HepG2 (cell line): Measurements from ENCODE around the gene VBP1. TPM values are rescaled to one million over a fixed set of nuclear protein-coding genes. Genes with fewer than 3 reads are reported as not detected.
"Not testable (repeated sequence)": the region's sequence is repeated elsewhere in the genome, so short reads cannot be mapped to it uniquely, and the experiment has no call there.

ENCODE experiments used
- ATAC-seq: fragments of 200-7000 bp; cut with Tn5 transposase; 3 replicates; pipeline ENCODE4 v1.9.1; 2020; ENCODE audit warnings: mild to moderate bottlenecking, moderate library complexity
- BruUV-seq: library from RNA; stranded (reverse); fragments of 400-500 nt; replicated peaks from 2 replicates; lab custom pipeline; 2021; lab: Mats Ljungman, UMichigan
- CTCF ChIA-PET: fragments of 300-600 bp; formaldehyde crosslinking; extraction: SDS; loops from one replicate; lab custom pipeline; 2021; ENCODE audit warnings: low total read pairs, inconsistent platforms, low intra/inter-chr PET ratio; lab: Yijun Ruan, JAX
- POLR2A ChIA-PET: fragments of 350-600 bp; sonication (Branson Sonifier 250); formaldehyde crosslinking; loops from one replicate; lab custom pipeline; 2020; ENCODE audit warnings: antibody characterized with exemption, inconsistent platforms; lab: Yijun Ruan, JAX
- DNase-seq: peaks from one replicate; pipeline ENCODE4 v3.0.0-alpha.2; 2015; ENCODE audit warnings: low spot score
- FAIRE-seq: peaks from 3 replicates; lab custom pipeline; 2011; peaks lifted over from hg19 to GRCh38; lab: Jason Lieb, UNC
- H2AFZ ChIP-seq: one replicate; pipeline ENCODE4 v1.6.1; 2011; ENCODE audit warnings: low read length, inconsistent platforms
- H3K27ac ChIP-seq: fragments of 300-600 bp; 3 replicates; pipeline ENCODE4 v1.8.0; 2011; ENCODE audit warnings: mixed run types, mild to moderate bottlenecking, mixed read lengths, low read length, inconsistent platforms; ENCODE audit not compliant: insufficient read depth; ENCODE audit errors: extremely low read length
- H3K27me3 ChIP-seq, 2 experiments: fragments of 200-600 bp in 1 of 2; 2 replicates in 1 of 2; 3 replicates in 1 of 2; pipeline versions ENCODE4 v1.6.0 to v1.8.0; 2011; ENCODE audit warnings: low read length in 2 of 2, mild to moderate bottlenecking in 2 of 2, moderate library complexity in 2 of 2, inconsistent platforms in 1 of 2; ENCODE audit not compliant: insufficient read depth in 2 of 2, control insufficient read depth in 1 of 2
- H3K36me3 ChIP-seq, 2 experiments: fragments of 200-600 bp in 1 of 2; replicated peaks in 1 of 2; 2 replicates in 1 of 2; 3 replicates in 1 of 2; pipeline versions ENCODE4 v1.5.1 to v1.8.0; 2011; ENCODE audit warnings: low read length in 2 of 2, inconsistent platforms in 1 of 2; ENCODE audit not compliant: insufficient read depth in 2 of 2, control insufficient read depth in 1 of 2
- H3K4me1 ChIP-seq: 2 replicates; pipeline ENCODE4 v1.5.1; 2012; ENCODE audit warnings: low read length, inconsistent platforms; ENCODE audit not compliant: insufficient read depth
- H3K4me2 ChIP-seq: 2 replicates; pipeline ENCODE4 v1.6.0; 2011; ENCODE audit warnings: low read depth, low read length, inconsistent platforms
- H3K4me3 ChIP-seq, 3 experiments: fragments of 200-600 bp in 1 of 3; sonication (generic), shearing (Covaris generic) in 1 of 3; replicated peaks in 1 of 3; 2 replicates each; pipeline ENCODE4 v1.5.1; 2011 to 2016; ENCODE audit warnings: low read length in 3 of 3, inconsistent platforms in 2 of 3, low read depth in 2 of 3, mild to moderate bottlenecking in 2 of 3, control low read depth in 1 of 3, mixed read lengths in 1 of 3; ENCODE audit not compliant: insufficient read depth in 1 of 3
- H3K79me2 ChIP-seq: one replicate; pipeline ENCODE4 v1.6.1; 2011; ENCODE audit warnings: low read length, inconsistent platforms; ENCODE audit not compliant: insufficient read depth
- H3K9ac ChIP-seq: 2 replicates; pipeline ENCODE4 v1.6.0; 2011; ENCODE audit warnings: mild to moderate bottlenecking, low read depth, low read length, inconsistent platforms; ENCODE audit not compliant: insufficient read depth
- H3K9me3 ChIP-seq: 2 replicates; pipeline ENCODE4 v1.5.1; 2012; ENCODE audit warnings: mild to moderate bottlenecking, low read length
- H4K20me1 ChIP-seq: 2 replicates; pipeline ENCODE4 v1.6.0; 2011; ENCODE audit warnings: inconsistent platforms, mild to moderate bottlenecking, low read length, moderate library complexity; ENCODE audit not compliant: insufficient read depth
- ATF1 ChIP-seq: IDR thresholded peaks from 2 replicates; pipeline ENCODE4 v1.6.1; 2016; ENCODE audit warnings: mild to moderate bottlenecking, control low read depth
- IKZF4 ChIP-seq: sonication (generic); formaldehyde crosslinking; IDR thresholded peaks from 2 replicates; pipeline ENCODE4 v1.5.1; 2020; ENCODE audit warnings: borderline replicate concordance, mild to moderate bottlenecking, low read depth, missing genetic modification reagents; ENCODE audit errors: not compliant biosample characterization
- MBD4 ChIP-seq: IDR thresholded peaks from 2 replicates; pipeline ENCODE4 v1.6.1; 2012; ENCODE audit warnings: low read length, inconsistent platforms, borderline replicate concordance
- RXRB ChIP-seq: IDR thresholded peaks from 2 replicates; pipeline ENCODE4 v1.6.1; 2016; ENCODE audit warnings: borderline replicate concordance, missing genetic modification reagents, missing compliant biosample characterization
- SMAD9 ChIP-seq: sonication (generic); formaldehyde crosslinking; IDR thresholded peaks from 2 replicates; pipeline ENCODE4 v1.5.1; 2020; ENCODE audit warnings: mild to moderate bottlenecking, missing genetic modification reagents
- WGBS: methylation state at CpG from one replicate; pipeline ENCODE4 v1.1.6; 2017; ENCODE audit warnings: low lambda C conversion rate; 5-methylcytosine and 5-hydroxymethylcytosine counted together
- in situ Hi-C: cut with HindIII; loops from 2 replicates; pipeline ENCODE4 v1.10.0; 2017; ENCODE audit warnings: low pct_unique_long_range_greater_than_20kb; ENCODE audit not compliant: extremely low pct_ligation_motif_present
- intact Hi-C: fragments of 100-400 bp; cut with micrococcal nuclease; formaldehyde crosslinking; loops from one replicate; pipeline ENCODE4 v1.10.0; 2022; ENCODE audit not compliant: unreplicated experiment
- polyA plus RNA-seq, 8 experiments: library from polyadenylated mRNA; depleted of rRNA in 3 of 8; stranded (reverse) in 7 of 8; unstranded in 1 of 8; fragments of >200 nt; fragmentation: Illumina TruSeq in 4 of 8; extraction: Trizol in 4 of 8; gene quantifications; 2 replicates each; pipeline versions ENCODE4 v1.2.1 to v1.2.3, GENCODE V29; 2011 to 2016; ENCODE audit warnings: low read depth in 4 of 8, missing spikeins in 1 of 8, mixed read lengths in 1 of 8; ENCODE audit not compliant: insufficient read depth in 1 of 8
- total RNA-seq, 5 experiments: library from RNA; depleted of rRNA; stranded (reverse); fragments of >200 nt; fragmentation: Illumina TruSeq; extraction: Trizol; gene quantifications; 2 replicates each; pipeline ENCODE4 v1.2.3, GENCODE V29; 2016; ENCODE audit warnings: low read depth in 1 of 5
- TF ChIP-seq, protein P1 (sequence below): sonication (generic); formaldehyde crosslinking; IDR thresholded peaks from 2 replicates; pipeline ENCODE4 v1.4.0; 2020; ENCODE audit warnings: mild to moderate bottlenecking, missing genetic modification reagents

The VBP1 gene
- total and polyA plus RNA-seq, 2 of the 13 experiments (the other 11 are each of a cell fraction or from before 2014, with no cell fraction given), result 20.4 to 72.6 TPM

DNA sequence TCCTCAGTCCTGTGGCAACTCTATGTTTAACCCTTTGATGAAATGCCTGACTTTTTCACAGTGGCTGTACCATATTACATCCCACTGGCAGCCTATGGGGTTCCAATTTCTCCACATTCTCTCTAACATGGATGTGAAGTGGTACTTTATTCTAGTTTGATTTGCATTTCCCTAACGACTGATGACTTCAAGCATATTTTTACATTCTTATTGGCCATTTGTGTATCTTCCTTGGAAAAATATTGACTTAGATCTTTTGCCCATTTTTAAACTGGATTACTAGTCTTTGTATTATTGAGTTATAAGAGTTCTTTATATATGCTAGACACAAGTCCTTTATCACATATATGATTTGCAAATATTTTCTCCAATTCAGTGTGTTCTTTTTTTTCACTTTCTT is 50.2 kb downstream of the VBP1 start (continued):
- TF ChIP-seq SMAD9 (no peak), ATF1 (CRISPR knock-in tag) (no peak), MBD4 (no peak), IKZF4 (CRISPR knock-in tag) (no peak), RXRB (CRISPR knock-in tag) (no peak)
- TF ChIP-seq, protein P1, sequence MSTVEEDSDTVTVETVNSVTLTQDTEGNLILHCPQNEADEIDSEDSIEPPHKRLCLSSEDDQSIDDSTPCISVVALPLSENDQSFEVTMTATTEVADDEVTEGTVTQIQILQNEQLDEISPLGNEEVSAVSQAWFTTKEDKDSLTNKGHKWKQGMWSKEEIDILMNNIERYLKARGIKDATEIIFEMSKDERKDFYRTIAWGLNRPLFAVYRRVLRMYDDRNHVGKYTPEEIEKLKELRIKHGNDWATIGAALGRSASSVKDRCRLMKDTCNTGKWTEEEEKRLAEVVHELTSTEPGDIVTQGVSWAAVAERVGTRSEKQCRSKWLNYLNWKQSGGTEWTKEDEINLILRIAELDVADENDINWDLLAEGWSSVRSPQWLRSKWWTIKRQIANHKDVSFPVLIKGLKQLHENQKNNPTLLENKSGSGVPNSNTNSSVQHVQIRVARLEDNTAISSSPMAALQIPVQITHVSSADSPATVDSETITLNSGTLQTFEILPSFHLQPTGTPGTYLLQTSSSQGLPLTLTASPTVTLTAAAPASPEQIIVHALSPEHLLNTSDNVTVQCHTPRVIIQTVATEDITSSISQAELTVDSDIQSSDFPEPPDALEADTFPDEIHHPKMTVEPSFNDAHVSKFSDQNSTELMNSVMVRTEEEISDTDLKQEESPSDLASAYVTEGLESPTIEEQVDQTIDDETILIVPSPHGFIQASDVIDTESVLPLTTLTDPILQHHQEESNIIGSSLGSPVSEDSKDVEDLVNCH (CRISPR knock-in tag), result no peak
- TF ChIP-seq, all 625 proteins: peak for 0

DNA sequence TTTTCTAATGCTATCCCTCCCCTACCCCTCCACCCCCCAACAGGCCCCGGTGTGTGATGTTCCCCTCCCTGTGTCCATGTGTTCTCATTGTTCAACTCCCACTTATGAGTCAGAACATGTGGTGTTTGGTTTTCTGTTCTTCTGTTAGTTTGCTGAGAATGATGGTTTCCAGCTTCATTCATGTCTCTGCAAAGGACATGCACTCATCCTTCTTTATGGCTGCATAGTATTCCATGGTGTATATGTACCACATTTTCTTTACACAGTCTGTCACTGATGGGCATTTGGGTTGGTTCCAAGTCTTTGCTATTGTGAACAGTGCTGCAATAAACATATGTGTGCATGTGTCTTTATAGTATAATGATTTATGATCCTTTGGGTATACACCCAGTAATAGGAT is 51.7 kb downstream of the VBP1 start:
- WGBS, result 0% methylated on average over 1 of the region's 1 CpG
- DNase-seq, BruUV-seq, ATAC-seq, H3K4me2 ChIP-seq, H3K79me2 ChIP-seq, H3K9ac ChIP-seq, H3K36me3 ChIP-seq, H4K20me1 ChIP-seq, H3K27me3 ChIP-seq, H3K4me1 ChIP-seq, H3K9me3 ChIP-seq, intact Hi-C loops, CTCF ChIA-PET, POLR2A ChIA-PET, H2AFZ ChIP-seq, FAIRE-seq, in situ Hi-C loops, H3K4me3 ChIP-seq, H3K27ac ChIP-seq: not testable (repeated sequence)
